Right lobe of liver (tissue), 6 donors: ENCODE data around the gene HPS1. TPM values are rescaled to one million over a fixed set of nuclear protein-coding genes. Genes with fewer than 3 reads are reported as not detected.

Source experiments
- ATAC-seq, 4 donors: fragments of 200-7000 bp; cut with Tn5 transposase; one replicate each; pipeline ENCODE4 v1.9.1; 2020; ENCODE audit warnings: mild to moderate bottlenecking in 4 of 4, moderate library complexity in 4 of 4
- DNase-seq, 3 donors: peaks; one replicate each; pipeline ENCODE4 v3.0.0-alpha.2; 2020
- H3K27ac ChIP-seq, 3 donors: fragments of 200-600 bp; one replicate each; pipeline ENCODE4 v1.8.0; 2022
- H3K27me3 ChIP-seq, 2 donors: fragments of 200-600 bp; one replicate each; pipeline ENCODE4 v1.8.0; 2022
- H3K36me3 ChIP-seq, 4 donors: fragments of 200-600 bp; sonication (generic) in 1 of 4; one replicate each; pipeline versions ENCODE4 v1.5.1 to v1.8.0; 2017 to 2022; ENCODE audit warnings: control low read depth in 1 of 4
- H3K4me1 ChIP-seq, 4 donors: fragments of 200-600 bp; sonication (generic) in 1 of 4; one replicate each; pipeline versions ENCODE4 v1.5.1 to v1.8.0; 2017 to 2022; ENCODE audit warnings: control low read depth in 1 of 4
- H3K4me3 ChIP-seq, 3 donors: fragments of 200-600 bp; one replicate each; pipeline ENCODE4 v1.8.0; 2022
- H3K9me3 ChIP-seq, 4 donors: fragments of 200-600 bp; sonication (generic) in 1 of 4; one replicate each; pipeline versions ENCODE4 v1.5.1 to v1.8.0; 2017 to 2022; ENCODE audit warnings: control low read depth in 1 of 4
- CTCF ChIP-seq, 4 donors: fragments of 200-600 bp in 3 of 4; fragments of 450-650 bp in 1 of 4; IDR thresholded peaks; one replicate each; pipeline versions ENCODE4 v1.5.1 to v1.8.0; 2016 to 2022; ENCODE audit warnings: antibody characterized with exemption in 4 of 4, mild to moderate bottlenecking in 2 of 4
- POLR2A ChIP-seq: fragments of 450-650 bp; IDR thresholded peaks from one replicate; pipeline ENCODE4 v1.6.1; 2017; ENCODE audit warnings: antibody characterized with exemption, mild to moderate bottlenecking
- WGBS: methylation state at CpG from one replicate; pipeline ENCODE4 v1.1.6; 2018; ENCODE audit warnings: low coverage, low lambda C conversion rate; ENCODE audit not compliant: insufficient coverage; ENCODE audit errors: missing lambda C conversion rate; 5-methylcytosine and 5-hydroxymethylcytosine counted together
- intact Hi-C, 2 donors: fragments of 100-400 bp; cut with DNase I; formaldehyde crosslinking; loops; one replicate each; pipeline versions ENCODE4 v1.11.2 to v1.14.1; 2022
- total RNA-seq, 6 experiments: library from RNA; depleted of rRNA in 2 of 6; stranded (reverse); fragments of >200 nt in 2 of 6; fragmentation: NEBNext Ultra II Directional in 3 of 6; extraction: Animal tissue kit (Norgen Biotek cat#: 25700) in 3 of 6; gene quantifications; one replicate each; pipeline versions ENCODE4 v1.1.0 to v1.2.4, GENCODE V29; 2016 to 2023
- donor health status: DM: no; HTN: yes; CAD: no.
- donor health status: DM: no; HTN: no; CAD: no.
- donor health status: DM: no; HTN: no; CAD: no.
- donor health status: DM: no; HTN: yes; CAD: no.
- donor health status: DM: no; HTN: yes; CAD: no.

The HPS1 gene
- total RNA-seq, 6 experiments from 2014 or later = 18.2 to 44.5 (median 32.0) TPM

- Histone ChIP-seq H3K27ac (no peak overlapping the region), H3K4me1 (peaks cover 0 to 7% (median 0%) of the 10 kb centered on the region in 4 donors), H3K27me3 (no peaks in the 10 kb centered on the region), H3K4me3 (no peak overlapping the region), H3K9me3 (no peaks in the 10 kb centered on the region), H3K36me3 (peaks cover 0 to 7% (median 0%) of the 10 kb centered on the region in 4 donors)
- WGBS = 62% methylated on average over 7 of the region's 7 CpGs
- peak in 1 of 4 donors; percentile 22 for ATAC-seq
- TF ChIP-seq POLR2A = no peak
- no peak for TF ChIP-seq CTCF (IDR thresholded peaks at IDR 0.05)
- no peak for DNase-seq
- intact Hi-C loops = no loop called here
These were observed 55.7 kb downstream of the HPS1 start for GRCh38 chr10:98391065-98391464.

- 88% methylated on average over 1 of the region's 4 CpGs for WGBS
- Histone ChIP-seq H3K27me3 (no peaks in the 10 kb centered on the region), H3K9me3 (no peaks in the 10 kb centered on the region), H3K4me1 (peaks cover 0 to under 1% (median 0%) of the 10 kb centered on the region in 4 donors), H3K36me3 (peaks cover 0 to 7% (median 0%) of the 10 kb centered on the region in 4 donors), H3K4me3 (no peak overlapping the region), H3K27ac (no peak overlapping the region)
- TF ChIP-seq CTCF (IDR thresholded peaks at IDR 0.05) (no peak), POLR2A (no peak)
- no peak for DNase-seq
- intact Hi-C loops = no loop called here
- no peak for ATAC-seq
These were observed 56.3 kb downstream of the HPS1 start for GRCh38 chr10:98390406-98390805.

DNA sequence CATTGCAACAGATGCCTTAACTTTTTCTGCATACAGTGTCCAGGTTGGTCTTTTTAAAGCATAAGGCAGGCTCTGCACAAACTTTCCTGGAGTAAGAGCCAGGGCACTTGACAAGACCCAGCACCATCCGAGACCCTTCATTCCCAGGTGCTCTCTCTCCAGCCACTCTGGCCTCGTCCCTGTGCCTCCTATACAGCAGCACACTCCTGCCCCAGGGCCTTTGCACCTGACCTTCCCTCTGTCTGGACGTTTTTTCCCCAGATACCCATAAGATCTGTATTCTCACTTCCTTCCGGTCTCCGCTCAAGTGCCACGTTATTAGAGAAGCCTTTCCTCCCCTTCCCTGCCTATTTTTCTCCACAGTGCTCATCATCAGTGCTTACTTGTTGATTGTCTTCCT, 57.3 kb downstream of the HPS1 start:
- Histone ChIP-seq H3K36me3 (no peaks in the 10 kb centered on the region), H3K4me3 (no peak overlapping the region), H3K9me3 (no peaks in the 10 kb centered on the region), H3K27me3 (no peaks in the 10 kb centered on the region), H3K4me1 (no peaks in the 10 kb centered on the region), H3K27ac (no peak overlapping the region)
- WGBS = 73% methylated on average over 6 of the region's 6 CpGs
- TF ChIP-seq POLR2A (no peak), CTCF (IDR thresholded peaks at IDR 0.05) (no peak)
- DNase-seq (no peak), ATAC-seq (no peak)
- intact Hi-C loops = no loop called here

DNA sequence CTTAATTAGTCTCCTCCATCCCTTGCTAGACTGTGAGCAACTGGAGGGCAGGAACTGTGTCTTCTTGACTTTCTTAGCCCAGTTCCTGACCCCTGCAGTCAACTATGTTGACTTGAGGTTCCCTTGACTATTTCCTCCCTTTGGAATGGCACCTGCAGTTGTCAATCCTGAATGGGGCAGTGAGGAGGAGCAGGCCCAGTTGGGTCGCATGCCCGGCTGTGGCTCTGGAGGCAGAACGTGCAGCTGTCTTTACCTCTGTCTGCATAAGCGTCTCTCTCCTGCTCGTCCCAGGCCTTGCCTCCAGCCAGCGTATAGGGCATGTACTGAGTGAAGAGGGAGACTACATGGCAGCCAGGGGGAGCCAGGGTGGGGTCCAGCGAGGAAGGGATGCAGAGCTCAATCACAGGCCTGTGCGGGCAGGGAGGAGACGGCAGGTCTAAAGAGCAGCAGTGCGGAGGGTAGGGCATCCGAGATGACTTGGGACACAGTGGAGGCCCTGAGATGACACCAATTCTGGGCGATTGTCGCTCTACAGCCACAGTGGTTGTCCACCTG, 58.6 kb downstream of the HPS1 start:
- Histone ChIP-seq H3K9me3 (no peaks in the 10 kb centered on the region), H3K4me3 (no peak overlapping the region), H3K27ac (no peak overlapping the region), H3K27me3 (no peaks in the 10 kb centered on the region), H3K4me1 (no peaks in the 10 kb centered on the region), H3K36me3 (no peaks in the 10 kb centered on the region)
- DNase-seq (no peak), ATAC-seq (no peak)
- TF ChIP-seq POLR2A = no peak
- TF ChIP-seq CTCF (IDR thresholded peaks at IDR 0.05) = no peak
- intact Hi-C loops = no loop called here
- 92% methylated on average over 2 of the region's 13 CpGs for WGBS
